ENCODE measurements around the gene UBE2D2.

Gene UBE2D2

GRCh38 chr5:139649082-139649991, 88.2 kb downstream of the UBE2D2 start:
- no peak for DNase-seq

GRCh38 chr5:139650031-139650688, 89.0 kb downstream of the UBE2D2 start:
- DNase-seq, result peak; percentile 87

GRCh38 chr5:139650689-139651042, 89.5 kb downstream of the UBE2D2 start:
- no peak for DNase-seq

GRCh38 chr5:139651043-139651834, 90.1 kb downstream of the UBE2D2 start:
- peak; percentile 91 for DNase-seq

- DNase-seq, result peak; percentile 83
These were observed 91.0 kb downstream of the UBE2D2 start for GRCh38 chr5:139651853-139652787.

GRCh38 chr5:139652788-139653241, 91.7 kb downstream of the UBE2D2 start:
- DNase-seq, result no peak

- no peak for DNase-seq
These were observed 92.5 kb downstream of the UBE2D2 start for GRCh38 chr5:139653616-139654015.

GRCh38 chr5:139654464-139654863, 93.3 kb downstream of the UBE2D2 start:
- DNase-seq, result no peak

GRCh38 chr5:139654871-139655491, 93.8 kb downstream of the UBE2D2 start:
- no peak for DNase-seq

- DNase-seq, result no peak
These were observed 94.7 kb downstream of the UBE2D2 start for GRCh38 chr5:139655727-139656271.

GRCh38 chr5:139657363-139658321, 96.5 kb downstream of the UBE2D2 start:
- DNase-seq, result no peak

GRCh38 chr5:139658501-139658927, 97.4 kb downstream of the UBE2D2 start:
- DNase-seq, result no peak

GRCh38 chr5:139658928-139659667, 98.0 kb downstream of the UBE2D2 start:
- DNase-seq, result peak; percentile 90

GRCh38 chr5:139659695-139660101, 98.6 kb downstream of the UBE2D2 start:
- peak; percentile 84 for DNase-seq

GRCh38 chr5:139660105-139660922, 99.2 kb downstream of the UBE2D2 start:
- no peak for DNase-seq

- DNase-seq, result no peak
These were observed 100.0 kb downstream of the UBE2D2 start for GRCh38 chr5:139660923-139661814.

GRCh38 chr5:139662617-139663016, 101.5 kb downstream of the UBE2D2 start:
- DNase-seq, result no peak
